ENCODE measurements around the gene GATAD2A.

GATAD2A gene

DNA sequence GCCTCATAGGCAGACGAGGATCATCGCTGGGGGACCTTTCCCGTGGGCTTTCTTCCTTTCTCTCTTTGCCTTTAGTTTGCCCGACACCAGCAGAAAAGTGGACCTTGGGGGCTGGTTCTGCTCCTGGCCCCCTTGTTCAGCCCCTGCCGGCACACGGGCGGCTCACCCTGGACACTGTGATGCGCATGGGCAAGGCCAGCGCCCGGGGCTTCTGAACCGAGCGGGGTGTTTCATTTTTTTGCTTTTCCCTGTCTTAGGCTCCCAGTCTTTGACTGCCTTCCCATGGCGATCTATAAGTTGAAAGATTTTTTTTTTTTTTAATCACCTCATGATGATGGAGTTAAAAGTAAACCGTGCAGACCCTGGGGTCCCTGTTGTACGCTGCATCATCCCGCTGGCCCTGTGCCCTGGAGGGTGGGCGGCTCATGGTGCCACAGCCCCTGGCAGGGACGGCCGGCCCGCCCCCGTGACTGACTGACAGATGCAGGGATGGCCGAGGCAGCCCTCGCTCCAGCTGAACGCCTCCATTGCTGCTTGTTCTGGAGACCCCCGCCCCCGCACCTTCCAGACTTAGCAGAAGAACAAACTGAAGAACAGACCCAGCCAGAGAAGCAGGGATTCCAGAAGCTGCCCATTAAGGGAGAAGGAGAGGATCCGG lies 100.3 kb downstream of the GATAD2A start:
- TF ChIP-seq, protein P1, sequence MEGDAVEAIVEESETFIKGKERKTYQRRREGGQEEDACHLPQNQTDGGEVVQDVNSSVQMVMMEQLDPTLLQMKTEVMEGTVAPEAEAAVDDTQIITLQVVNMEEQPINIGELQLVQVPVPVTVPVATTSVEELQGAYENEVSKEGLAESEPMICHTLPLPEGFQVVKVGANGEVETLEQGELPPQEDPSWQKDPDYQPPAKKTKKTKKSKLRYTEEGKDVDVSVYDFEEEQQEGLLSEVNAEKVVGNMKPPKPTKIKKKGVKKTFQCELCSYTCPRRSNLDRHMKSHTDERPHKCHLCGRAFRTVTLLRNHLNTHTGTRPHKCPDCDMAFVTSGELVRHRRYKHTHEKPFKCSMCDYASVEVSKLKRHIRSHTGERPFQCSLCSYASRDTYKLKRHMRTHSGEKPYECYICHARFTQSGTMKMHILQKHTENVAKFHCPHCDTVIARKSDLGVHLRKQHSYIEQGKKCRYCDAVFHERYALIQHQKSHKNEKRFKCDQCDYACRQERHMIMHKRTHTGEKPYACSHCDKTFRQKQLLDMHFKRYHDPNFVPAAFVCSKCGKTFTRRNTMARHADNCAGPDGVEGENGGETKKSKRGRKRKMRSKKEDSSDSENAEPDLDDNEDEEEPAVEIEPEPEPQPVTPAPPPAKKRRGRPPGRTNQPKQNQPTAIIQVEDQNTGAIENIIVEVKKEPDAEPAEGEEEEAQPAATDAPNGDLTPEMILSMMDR (IDR thresholded peaks at IDR 0.05; ENCODE audit: low read length, missing control alignments), result no peak
- no peak for DNase-seq (ENCODE audit: low read depth)
- no peak overlapping the region for H3K4me3 ChIP-seq (replicated peaks; ENCODE audit: low read depth, low read length)

DNA sequence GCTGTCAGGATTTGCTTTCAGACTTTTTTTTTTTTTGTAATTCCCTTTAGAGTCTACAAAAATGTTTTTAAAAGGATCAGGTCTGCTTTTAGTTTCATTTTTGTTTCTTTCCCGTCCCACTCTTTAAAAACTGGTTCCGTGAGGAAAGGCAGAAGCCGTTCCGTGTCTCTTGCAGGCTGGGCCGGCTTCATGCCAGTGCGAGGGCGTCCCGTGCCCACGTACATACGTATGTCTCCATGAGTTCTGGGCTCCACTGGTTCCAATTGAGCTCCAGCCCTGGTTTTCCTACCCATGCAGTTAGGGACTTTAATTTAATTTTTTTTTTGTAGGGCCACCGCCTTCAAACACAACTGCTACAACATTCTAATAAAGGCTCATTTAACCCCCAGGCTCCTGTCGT lies 101.1 kb downstream of the GATAD2A start:
- no peak overlapping the region for H3K4me3 ChIP-seq (replicated peaks; ENCODE audit: low read depth, low read length)
- TF ChIP-seq, protein P1 (IDR thresholded peaks at IDR 0.05; ENCODE audit: low read length, missing control alignments), result no peak
- no peak for DNase-seq (ENCODE audit: low read depth)

DNA sequence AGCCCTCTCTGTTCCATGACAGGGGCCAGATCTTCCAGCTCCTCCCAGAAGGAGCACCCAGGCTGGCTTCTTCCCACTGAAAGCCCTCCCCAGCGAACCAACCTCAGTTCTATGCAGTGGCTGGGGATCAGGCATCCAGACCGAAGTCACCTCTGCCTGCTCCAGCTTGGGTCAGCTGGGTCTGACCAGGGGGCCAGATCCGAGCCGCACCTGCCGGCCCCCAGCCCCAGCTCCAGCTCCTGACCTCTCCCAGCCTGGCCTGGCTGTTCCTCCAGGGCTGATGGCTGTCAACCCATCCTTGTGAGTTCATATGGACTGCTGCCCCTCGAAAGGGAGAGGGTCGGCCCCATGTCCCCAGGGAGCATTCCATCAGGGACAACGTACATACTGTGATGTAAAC lies 101.9 kb downstream of the GATAD2A start:
- no peak overlapping the region for H3K4me3 ChIP-seq (replicated peaks; ENCODE audit: low read depth, low read length)
- DNase-seq (ENCODE audit: low read depth), result no peak
- TF ChIP-seq, protein P1 (IDR thresholded peaks at IDR 0.05; ENCODE audit: low read length, missing control alignments), result no peak

DNA sequence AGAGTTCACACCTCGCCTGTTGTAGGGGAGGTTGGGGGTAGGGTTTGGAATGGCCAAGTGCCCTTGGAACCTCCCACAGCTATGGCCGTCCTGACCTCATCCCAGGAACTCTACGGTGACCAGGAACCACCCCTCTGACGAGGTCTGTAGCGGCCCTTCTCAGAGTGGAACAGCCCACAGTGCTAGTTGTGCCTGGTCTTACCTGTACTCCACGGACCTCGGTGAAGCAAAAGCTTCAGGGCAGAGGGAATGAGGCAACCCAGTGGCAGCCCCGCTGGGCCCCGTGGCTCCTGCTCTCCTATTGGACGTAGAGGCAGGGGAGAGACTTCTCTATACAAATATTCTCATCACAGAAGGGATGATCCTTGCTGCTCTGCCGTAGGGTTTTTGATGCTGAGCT lies 102.7 kb downstream of the GATAD2A start:
- DNase-seq (ENCODE audit: low read depth), result no peak
- TF ChIP-seq, protein P1 (IDR thresholded peaks at IDR 0.05; ENCODE audit: low read length, missing control alignments), result no peak
- H3K4me3 ChIP-seq (replicated peaks; ENCODE audit: low read depth, low read length), result no peak overlapping the region

DNA sequence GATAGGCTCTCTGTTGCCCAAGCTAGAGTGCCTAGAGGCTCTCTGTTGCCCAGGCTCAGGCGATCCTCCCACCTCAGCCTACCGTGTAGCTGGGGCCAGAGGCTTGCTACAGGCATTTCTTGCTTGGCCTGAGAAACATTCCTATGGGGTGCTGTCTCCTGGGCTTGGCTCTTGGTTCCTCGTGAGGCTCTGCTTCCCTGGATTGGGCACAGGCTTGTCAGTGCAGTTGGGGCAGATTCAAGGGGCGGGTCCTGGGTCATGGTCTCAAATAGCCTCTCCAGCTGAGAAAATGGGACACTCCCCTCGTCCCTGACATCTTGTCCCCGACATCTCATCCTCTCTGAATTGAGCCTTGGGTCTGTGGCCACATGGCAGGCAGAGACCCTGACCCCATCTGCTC lies 105.0 kb downstream of the GATAD2A start:
- DNase-seq (ENCODE audit: low read depth), result no peak
- TF ChIP-seq, protein P1 (IDR thresholded peaks at IDR 0.05; ENCODE audit: low read length, missing control alignments), result no peak
- no peak overlapping the region for H3K4me3 ChIP-seq (replicated peaks; ENCODE audit: low read depth, low read length)

DNA sequence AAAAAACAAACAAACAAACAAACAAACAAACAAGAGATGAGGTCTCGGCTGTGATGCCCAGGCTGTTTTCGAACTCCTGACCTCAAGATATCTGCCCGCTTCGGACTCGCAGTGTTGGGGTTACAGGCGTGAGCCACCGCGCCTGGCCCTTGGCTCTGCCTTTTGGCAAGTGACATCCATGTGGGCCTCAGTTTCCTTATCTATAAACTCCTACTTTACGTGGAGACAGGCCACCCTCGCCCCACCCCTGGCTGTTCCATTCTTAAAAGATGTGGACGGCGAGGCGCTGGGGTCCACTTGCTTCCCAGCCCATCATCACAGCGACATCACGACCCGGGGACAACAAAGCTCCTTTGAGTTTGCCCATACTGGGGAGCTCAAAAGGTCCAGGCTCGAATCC lies 108.2 kb downstream of the GATAD2A start:
- TF ChIP-seq, protein P1 (IDR thresholded peaks at IDR 0.05; ENCODE audit: low read length, missing control alignments), result no peak
- no peak overlapping the region for H3K4me3 ChIP-seq (replicated peaks; ENCODE audit: low read depth, low read length)
- no peak for DNase-seq (ENCODE audit: low read depth)

DNA sequence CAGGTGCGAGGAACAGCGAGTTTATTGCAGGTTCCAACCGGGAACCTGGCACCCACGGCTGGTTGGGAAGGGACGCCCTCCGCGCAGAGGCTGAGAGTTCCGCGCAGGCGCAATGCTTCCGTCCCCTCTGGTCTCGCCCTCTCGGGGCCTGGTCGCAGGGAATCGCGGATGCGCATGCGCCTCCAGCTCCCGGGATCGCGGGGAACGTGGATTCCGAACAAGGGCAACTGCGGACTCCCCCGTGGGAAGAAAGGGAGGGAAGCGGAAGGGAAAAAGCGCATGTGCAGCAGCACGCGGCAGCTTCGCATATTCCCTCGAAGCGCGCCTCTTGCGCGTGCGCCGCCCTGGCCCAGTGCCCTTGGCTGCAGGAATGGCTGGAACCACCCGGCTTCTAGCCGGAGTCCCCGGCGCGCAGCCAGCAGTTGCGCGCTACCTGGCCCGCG lies 108.8 kb downstream of the GATAD2A start:
- TF ChIP-seq, protein P1 (IDR thresholded peaks at IDR 0.05; ENCODE audit: low read length, missing control alignments), result no peak
- peak; percentile 69 for DNase-seq (ENCODE audit: low read depth)
- H3K4me3 ChIP-seq (replicated peaks; ENCODE audit: low read depth, low read length), result no peak overlapping the region

Measured in fibroblast of pulmonary artery (primary cell).